HepG2 (cell line): Measurements from ENCODE around the gene SULT1B1. TPM values are rescaled to one million over a fixed set of nuclear protein-coding genes. Genes with fewer than 3 reads are reported as not detected.
A peak's percentile ranks its signal among the peaks of the same experiment; 100 is the strongest.

Source experiments
- CHD2 ChIP-seq: IDR thresholded peaks from 2 replicates; pipeline ENCODE4 v1.6.1; 2011; ENCODE audit warnings: low read depth, low read length, improper control_type of control experiment
- ELF4 ChIP-seq: sonication (generic); formaldehyde crosslinking; IDR thresholded peaks from 2 replicates; pipeline ENCODE4 v1.5.0; 2020; ENCODE audit warnings: missing genetic modification reagents, mild to moderate bottlenecking, moderate library complexity, borderline replicate concordance
- ELK4 ChIP-seq: sonication (generic); formaldehyde crosslinking; IDR thresholded peaks from 2 replicates; pipeline ENCODE4 v1.9.0; 2021; ENCODE audit warnings: missing genetic modification reagents, borderline replicate concordance
- KAT7 ChIP-seq: IDR thresholded peaks from 2 replicates; pipeline ENCODE4 v1.6.1; 2018; ENCODE audit warnings: borderline replicate concordance, missing compliant biosample characterization
- MIER2 ChIP-seq: IDR thresholded peaks from 2 replicates; pipeline ENCODE4 v1.6.1; 2016; ENCODE audit warnings: missing biosample characterization, missing genetic modification reagents
- SP140L ChIP-seq: sonication (generic); formaldehyde crosslinking; IDR thresholded peaks from 2 replicates; pipeline ENCODE4 v1.4.0; 2020; ENCODE audit warnings: missing genetic modification reagents, borderline replicate concordance
- TBX2 ChIP-seq: sonication (generic); formaldehyde crosslinking; IDR thresholded peaks from 2 replicates; pipeline ENCODE4 v1.5.0; 2020; ENCODE audit warnings: missing genetic modification reagents, mild to moderate bottlenecking, borderline replicate concordance
- TBX3 ChIP-seq: fragments of 450-650 bp; IDR thresholded peaks from 2 replicates; pipeline ENCODE4 v1.6.1; 2017; ENCODE audit warnings: antibody characterized with exemption, mild to moderate bottlenecking, inconsistent platforms, borderline replicate concordance
- TP53 ChIP-seq: sonication (generic); formaldehyde crosslinking; conservative IDR thresholded peaks from 2 replicates; pipeline ENCODE4 v1.4.0; 2020; ENCODE audit warnings: missing genetic modification reagents
- ZEB1 ChIP-seq: IDR thresholded peaks from 2 replicates; pipeline ENCODE4 v1.6.1; 2012; ENCODE audit warnings: mild to moderate bottlenecking, low read depth, inconsistent platforms; ENCODE audit not compliant: insufficient replicate concordance
- ZNF253 ChIP-seq: sonication (generic); formaldehyde crosslinking; IDR thresholded peaks from 2 replicates; pipeline ENCODE4 v1.8.0; 2022; ENCODE audit warnings: mild to moderate bottlenecking, missing genetic modification reagents, borderline replicate concordance
- ZNF407 ChIP-seq: sonication (generic); formaldehyde crosslinking; IDR thresholded peaks from one replicate; pipeline ENCODE4 v1.5.1; 2020; ENCODE audit warnings: mild to moderate bottlenecking, missing genetic modification reagents; ENCODE audit errors: not compliant biosample characterization
- ZNF431 ChIP-seq: sonication (generic); formaldehyde crosslinking; IDR thresholded peaks from 2 replicates; pipeline ENCODE4 v1.9.0; 2022; ENCODE audit warnings: missing genetic modification reagents, low read depth, mild to moderate bottlenecking, borderline replicate concordance
- ZNF691 ChIP-seq: sonication (generic); formaldehyde crosslinking; IDR thresholded peaks from 2 replicates; pipeline ENCODE4 v1.4.0; 2020; ENCODE audit warnings: missing genetic modification reagents, low read depth, mild to moderate bottlenecking, borderline replicate concordance
- polyA plus RNA-seq, 8 experiments: library from polyadenylated mRNA; depleted of rRNA in 3 of 8; stranded (reverse) in 7 of 8; unstranded in 1 of 8; fragments of >200 nt; fragmentation: Illumina TruSeq in 4 of 8; extraction: Trizol in 4 of 8; gene quantifications; 2 replicates each; pipeline versions ENCODE4 v1.2.1 to v1.2.3, GENCODE V29; 2011 to 2016; ENCODE audit warnings: low read depth in 4 of 8, missing spikeins in 1 of 8, mixed read lengths in 1 of 8; ENCODE audit not compliant: insufficient read depth in 1 of 8
- total RNA-seq, 5 experiments: library from RNA; depleted of rRNA; stranded (reverse); fragments of >200 nt; fragmentation: Illumina TruSeq; extraction: Trizol; gene quantifications; 2 replicates each; pipeline ENCODE4 v1.2.3, GENCODE V29; 2016; ENCODE audit warnings: low read depth in 1 of 5

SULT1B1 gene
- total and polyA plus RNA-seq, 2 of the 13 experiments (the other 11 are each of a cell fraction or from before 2014, with no cell fraction given), result 0.20 to 0.25 TPM

GRCh38 chr4:69713593-69713992 is 46.8 kb downstream of the SULT1B1 start (continued):
- TF ChIP-seq ELK4 (CRISPR knock-in tag) (no peak), ZNF691 (CRISPR knock-in tag) (no peak), KAT7 (no peak), SP140L (CRISPR knock-in tag) (no peak), ZNF407 (CRISPR knock-in tag) (no peak), ELF4 (CRISPR knock-in tag) (no peak), CHD2 (no peak), TBX3 (no peak), ZNF431 (CRISPR knock-in tag) (no peak), ZEB1 (no peak), MIER2 (CRISPR knock-in tag) (0 out of 2 replicates have a peak, but pooled peaks have one; percentile 25), TBX2 (CRISPR knock-in tag) (peak; percentile 20; the same call in 1 of the 2 replicates), ZNF253 (no peak), TP53 (CRISPR knock-in tag) (no peak)
